ENCODE results near the gene VPS4A. TPM values are rescaled to one million over a fixed set of nuclear protein-coding genes. Genes with fewer than 3 reads are reported as not detected.

VPS4A gene
- total and polyA plus RNA-seq, 4 donors, result 25.3 to 31.8 (median 26.9) TPM

DNA sequence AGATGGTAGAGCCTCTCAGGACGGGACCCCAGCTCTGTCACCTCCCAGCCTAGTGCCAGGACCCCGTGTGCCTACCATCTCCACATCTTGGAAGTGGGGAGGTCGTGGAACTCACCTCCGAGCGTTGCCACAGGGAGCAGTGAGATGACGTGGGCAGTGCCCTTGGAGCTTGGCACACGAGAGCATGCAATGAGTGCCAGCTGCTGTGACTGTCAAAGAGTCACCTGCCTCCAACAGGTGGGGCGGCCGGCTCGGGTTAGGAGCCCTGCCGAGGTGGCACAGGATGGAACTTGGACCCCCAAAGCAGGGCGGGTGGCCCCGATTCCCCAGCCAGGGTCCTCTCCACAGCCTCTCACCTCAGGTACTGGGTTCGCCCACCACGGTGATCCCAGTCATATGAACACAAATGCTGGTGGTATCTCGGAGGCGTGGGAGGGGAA, 5.5 kb downstream of the VPS4A start:
- ATAC-seq (ENCODE audit: insufficient read depth, low FRiP score) (no peak), DNase-seq (no peak)
- H3K27ac ChIP-seq (ENCODE audit: low read depth in 1 of 2, low read length in 1 of 2), result no peak overlapping the region
- no peaks in the 10 kb centered on the region for H3K27me3 ChIP-seq (ENCODE audit: control insufficient read depth in 3 of 3, insufficient read depth in 3 of 3, low read length in 2 of 3)
- H3K9ac ChIP-seq (ENCODE audit: insufficient read depth in 1 of 2, low read length in 2 of 2), result no peak overlapping the region
- H3K36me3 ChIP-seq (ENCODE audit: control insufficient read depth in 4 of 4, insufficient read depth in 4 of 4, low read length in 4 of 4), result peaks cover 9 to 63% (median 44%) of the 10 kb centered on the region in 4 donors
- H3K4me1 ChIP-seq (ENCODE audit: control insufficient read depth in 5 of 5, insufficient read depth in 5 of 5, low read length in 5 of 5), result peaks cover 0 to 5% (median 4%) of the 10 kb centered on the region in 5 donors
- no peak overlapping the region for H3K4me3 ChIP-seq
- 95 to 97% methylated on average over 17 of the region's 17 CpGs for WGBS, 2 donors
- TF ChIP-seq, protein P1, sequence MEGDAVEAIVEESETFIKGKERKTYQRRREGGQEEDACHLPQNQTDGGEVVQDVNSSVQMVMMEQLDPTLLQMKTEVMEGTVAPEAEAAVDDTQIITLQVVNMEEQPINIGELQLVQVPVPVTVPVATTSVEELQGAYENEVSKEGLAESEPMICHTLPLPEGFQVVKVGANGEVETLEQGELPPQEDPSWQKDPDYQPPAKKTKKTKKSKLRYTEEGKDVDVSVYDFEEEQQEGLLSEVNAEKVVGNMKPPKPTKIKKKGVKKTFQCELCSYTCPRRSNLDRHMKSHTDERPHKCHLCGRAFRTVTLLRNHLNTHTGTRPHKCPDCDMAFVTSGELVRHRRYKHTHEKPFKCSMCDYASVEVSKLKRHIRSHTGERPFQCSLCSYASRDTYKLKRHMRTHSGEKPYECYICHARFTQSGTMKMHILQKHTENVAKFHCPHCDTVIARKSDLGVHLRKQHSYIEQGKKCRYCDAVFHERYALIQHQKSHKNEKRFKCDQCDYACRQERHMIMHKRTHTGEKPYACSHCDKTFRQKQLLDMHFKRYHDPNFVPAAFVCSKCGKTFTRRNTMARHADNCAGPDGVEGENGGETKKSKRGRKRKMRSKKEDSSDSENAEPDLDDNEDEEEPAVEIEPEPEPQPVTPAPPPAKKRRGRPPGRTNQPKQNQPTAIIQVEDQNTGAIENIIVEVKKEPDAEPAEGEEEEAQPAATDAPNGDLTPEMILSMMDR (IDR thresholded peaks at IDR 0.05; ENCODE audit: control extremely low read depth, extremely low read depth), result no peak
- H3K9me3 ChIP-seq (ENCODE audit: control insufficient read depth in 4 of 4, insufficient read depth in 3 of 4, low read length in 3 of 4), result no peaks in the 10 kb centered on the region

DNA sequence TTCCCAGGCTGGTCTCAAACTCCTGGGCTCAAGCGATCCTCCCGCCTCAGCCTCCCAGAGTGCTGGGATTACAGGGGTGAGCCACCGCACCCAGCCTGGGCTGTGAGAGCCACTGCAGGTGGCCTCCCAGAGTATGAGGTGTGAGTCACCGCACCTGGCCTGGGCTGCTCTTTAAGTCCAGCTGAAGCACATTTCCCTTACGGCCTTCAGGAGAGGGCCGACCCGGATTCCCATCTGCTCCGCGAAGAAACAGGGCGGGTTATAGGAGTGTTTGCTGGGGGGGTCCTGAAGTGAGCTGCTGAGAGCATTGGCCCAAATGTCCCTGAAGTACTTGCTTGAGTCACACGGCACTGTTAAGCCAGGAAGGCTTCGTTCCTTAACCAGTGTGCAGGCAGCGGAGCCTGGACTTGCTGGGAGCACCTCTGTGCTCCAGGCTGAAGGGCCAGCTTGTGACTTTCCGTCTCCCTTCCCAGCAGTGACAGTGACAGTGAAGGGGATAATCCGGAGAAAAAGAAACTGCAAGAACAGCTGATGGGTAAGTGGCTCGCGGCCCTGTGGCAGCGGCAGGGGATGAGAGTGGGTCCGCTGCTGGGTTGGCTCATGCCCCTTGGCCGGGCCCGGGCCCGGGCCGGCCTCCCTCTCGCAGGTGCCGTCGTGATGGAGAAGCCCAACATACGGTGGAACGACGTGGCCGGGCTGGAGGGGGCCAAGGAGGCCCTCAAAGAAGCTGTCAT, 7.2 kb downstream of the VPS4A start:
- H3K9me3 ChIP-seq (ENCODE audit: control insufficient read depth in 4 of 4, insufficient read depth in 3 of 4, low read length in 3 of 4), result no peaks in the 10 kb centered on the region
- DNase-seq, result no peak
- H3K4me3 ChIP-seq, result no peak overlapping the region
- no peak overlapping the region for H3K9ac ChIP-seq (ENCODE audit: insufficient read depth in 1 of 2, low read length in 2 of 2)
- TF ChIP-seq, protein P1 (IDR thresholded peaks at IDR 0.05; ENCODE audit: control extremely low read depth, extremely low read depth), result no peak
- H3K4me1 ChIP-seq (ENCODE audit: control insufficient read depth in 5 of 5, insufficient read depth in 5 of 5, low read length in 5 of 5), result peaks cover 0 to 1% (median 0%) of the 10 kb centered on the region in 5 donors
- WGBS, 2 donors, result 93 to 96% methylated on average over 30 of the region's 30 CpGs
- no peak overlapping the region for H3K27ac ChIP-seq (ENCODE audit: low read depth in 1 of 2, low read length in 1 of 2)
- H3K27me3 ChIP-seq (ENCODE audit: control insufficient read depth in 3 of 3, insufficient read depth in 3 of 3, low read length in 2 of 3), result no peaks in the 10 kb centered on the region
- ATAC-seq (ENCODE audit: insufficient read depth, low FRiP score), result no peak
- H3K36me3 ChIP-seq (ENCODE audit: control insufficient read depth in 4 of 4, insufficient read depth in 4 of 4, low read length in 4 of 4), result peaks cover 19 to 76% (median 51%) of the 10 kb centered on the region in 4 donors

DNA sequence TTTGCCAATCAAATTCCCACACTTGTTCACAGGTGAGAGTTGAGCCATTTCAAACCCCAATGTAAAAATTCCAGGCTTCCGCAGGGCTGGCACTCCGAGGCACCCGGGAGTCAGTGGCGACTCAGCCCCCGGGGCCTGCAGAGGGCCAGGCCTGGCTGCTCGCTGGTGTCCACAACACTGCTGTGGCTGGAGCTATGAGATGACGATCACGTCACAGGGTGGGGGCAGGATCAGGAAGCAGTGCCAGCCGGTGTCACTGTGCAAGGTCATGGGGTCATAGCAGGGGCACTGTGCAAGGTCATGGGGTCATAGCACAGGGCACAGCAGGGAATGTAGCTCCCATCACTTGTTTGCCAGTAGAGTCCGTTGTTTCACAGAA, 7.8 kb downstream of the VPS4A start:
- Histone ChIP-seq H3K9ac (ENCODE audit: insufficient read depth in 1 of 2, low read length in 2 of 2) (no peak overlapping the region), H3K9me3 (ENCODE audit: control insufficient read depth in 4 of 4, insufficient read depth in 3 of 4, low read length in 3 of 4) (no peaks in the 10 kb centered on the region), H3K27ac (ENCODE audit: low read depth in 1 of 2, low read length in 1 of 2) (no peak overlapping the region), H3K36me3 (ENCODE audit: control insufficient read depth in 4 of 4, insufficient read depth in 4 of 4, low read length in 4 of 4) (peaks cover 23 to 80% (median 51%) of the 10 kb centered on the region in 4 donors), H3K27me3 (ENCODE audit: control insufficient read depth in 3 of 3, insufficient read depth in 3 of 3, low read length in 2 of 3) (no peaks in the 10 kb centered on the region), H3K4me3 (no peak overlapping the region), H3K4me1 (ENCODE audit: control insufficient read depth in 5 of 5, insufficient read depth in 5 of 5, low read length in 5 of 5) (no peaks in the 10 kb centered on the region)
- WGBS, 2 donors, result 88 to 91% methylated on average over 10 of the region's 10 CpGs
- TF ChIP-seq, protein P1 (IDR thresholded peaks at IDR 0.05; ENCODE audit: control extremely low read depth, extremely low read depth), result no peak
- no peak for ATAC-seq (ENCODE audit: insufficient read depth, low FRiP score)
- DNase-seq, result no peak

Measured in lung (tissue), 12 donors.